Caki2 (cell line): ENCODE measurements around the gene MYO3A. TPM values are rescaled to one million over a fixed set of nuclear protein-coding genes. Genes with fewer than 3 reads are reported as not detected.

ENCODE experiments used
- DNase-seq: peaks from one replicate; pipeline ENCODE4 v3.0.0-alpha.2; 2015; ENCODE audit warnings: low read depth
- in situ Hi-C: cut with HindIII; loops from 2 replicates; pipeline ENCODE4 v1.10.0; 2016; ENCODE audit warnings: low sequenced_read_pairs, low pct_unique_long_range_greater_than_20kb, mixed read lengths
- total RNA-seq: library from RNA; depleted of rRNA; stranded (reverse); fragments of >200 nt; shearing (Covaris generic); gene quantifications from 2 replicates; pipeline ENCODE4 v1.2.3, GENCODE V29; 2014; ENCODE audit warnings: low replicate concordance

MYO3A gene
- total RNA-seq, 1 experiment from 2014 or later: 4.5 TPM

- in situ Hi-C loops: no loop called here
- no peak for DNase-seq
These were observed 260.2 kb downstream of the MYO3A start for GRCh38 chr10:26194275-26194674.

- no peak for DNase-seq
- in situ Hi-C loops: no loop called here
These were observed 263.2 kb downstream of the MYO3A start for GRCh38 chr10:26197248-26197647.

GRCh38 chr10:26198119-26198518, 264.1 kb downstream of the MYO3A start:
- DNase-seq: no peak
- in situ Hi-C loops: no loop called here

DNA sequence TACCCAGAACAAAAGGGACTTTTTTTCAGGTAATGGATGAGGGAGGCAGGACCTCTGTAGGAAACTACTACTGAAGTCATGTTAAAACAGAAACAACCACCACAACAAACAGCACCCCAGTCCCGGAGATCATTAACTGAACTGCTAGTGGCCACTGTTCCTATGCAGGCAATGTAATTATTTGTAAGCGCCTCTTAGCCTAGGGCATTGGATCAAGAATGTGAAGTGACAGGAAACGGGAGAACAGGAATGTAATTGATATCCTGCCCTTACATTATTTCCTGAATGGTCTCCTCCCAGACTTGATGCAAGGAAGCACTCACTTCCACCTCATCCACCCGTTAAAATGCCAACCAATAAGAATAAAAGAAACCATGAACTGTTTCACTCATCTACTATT, 265.8 kb downstream of the MYO3A start:
- in situ Hi-C loops: no loop called here
- no peak for DNase-seq

DNA sequence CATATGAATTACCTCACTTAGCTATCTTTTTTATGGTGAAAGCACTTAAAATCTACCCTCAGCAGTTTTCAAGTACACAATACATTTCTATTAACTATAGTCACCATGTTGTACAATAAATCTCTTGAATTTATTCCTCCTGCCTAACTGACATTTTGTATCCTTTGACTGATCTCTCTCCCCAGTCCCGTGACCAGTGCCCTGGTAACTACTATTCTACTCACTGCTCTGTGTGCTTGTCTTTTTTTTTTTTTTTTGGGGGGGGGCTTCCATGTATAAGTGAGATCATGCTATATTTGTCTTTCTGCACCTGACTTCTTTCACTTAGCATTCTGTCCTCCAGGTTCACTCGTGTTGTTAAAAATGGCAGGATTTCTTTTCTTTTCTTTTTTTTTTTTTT, 271.2 kb downstream of the MYO3A start:
- DNase-seq: no peak

GRCh38 chr10:26211781-26212444, 277.9 kb downstream of the MYO3A start:
- in situ Hi-C loops: no loop called here
- no peak for DNase-seq

More for the DNA sequence above, 271.2 kb downstream of the MYO3A start:
- in situ Hi-C loops: no loop called here

- in situ Hi-C loops: no loop called here
- DNase-seq: no peak
These were observed 278.5 kb downstream of the MYO3A start for GRCh38 chr10:26212511-26212910.

GRCh38 chr10:26213157-26213800, 279.2 kb downstream of the MYO3A start:
- DNase-seq: no peak
- in situ Hi-C loops: no loop called here

DNA sequence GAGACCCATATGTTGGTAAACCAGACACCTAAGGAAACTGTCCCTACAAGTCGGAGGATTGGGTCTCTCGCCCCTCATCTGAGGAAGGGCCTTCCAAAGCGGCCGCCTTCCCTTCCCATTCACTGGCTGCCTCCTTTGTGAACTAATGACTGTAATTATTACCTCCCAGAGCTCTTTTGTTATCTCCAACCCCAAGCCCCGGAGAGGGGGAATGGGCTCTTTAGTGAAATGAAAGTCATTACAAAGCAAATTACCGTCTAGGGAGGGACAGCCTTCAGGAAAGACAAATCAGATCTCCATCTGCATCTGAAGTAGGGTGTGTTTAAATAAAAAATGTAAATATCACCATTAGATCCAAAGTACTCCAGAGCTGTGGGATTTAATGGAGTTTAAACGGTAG, 280.0 kb downstream of the MYO3A start:
- in situ Hi-C loops: no loop called here
- no peak for DNase-seq

GRCh38 chr10:26214551-26215395, 280.7 kb downstream of the MYO3A start:
- no peak for DNase-seq
- in situ Hi-C loops: no loop called here

GRCh38 chr10:26215396-26215934, 281.4 kb downstream of the MYO3A start:
- DNase-seq: no peak
- in situ Hi-C loops: no loop called here

DNA sequence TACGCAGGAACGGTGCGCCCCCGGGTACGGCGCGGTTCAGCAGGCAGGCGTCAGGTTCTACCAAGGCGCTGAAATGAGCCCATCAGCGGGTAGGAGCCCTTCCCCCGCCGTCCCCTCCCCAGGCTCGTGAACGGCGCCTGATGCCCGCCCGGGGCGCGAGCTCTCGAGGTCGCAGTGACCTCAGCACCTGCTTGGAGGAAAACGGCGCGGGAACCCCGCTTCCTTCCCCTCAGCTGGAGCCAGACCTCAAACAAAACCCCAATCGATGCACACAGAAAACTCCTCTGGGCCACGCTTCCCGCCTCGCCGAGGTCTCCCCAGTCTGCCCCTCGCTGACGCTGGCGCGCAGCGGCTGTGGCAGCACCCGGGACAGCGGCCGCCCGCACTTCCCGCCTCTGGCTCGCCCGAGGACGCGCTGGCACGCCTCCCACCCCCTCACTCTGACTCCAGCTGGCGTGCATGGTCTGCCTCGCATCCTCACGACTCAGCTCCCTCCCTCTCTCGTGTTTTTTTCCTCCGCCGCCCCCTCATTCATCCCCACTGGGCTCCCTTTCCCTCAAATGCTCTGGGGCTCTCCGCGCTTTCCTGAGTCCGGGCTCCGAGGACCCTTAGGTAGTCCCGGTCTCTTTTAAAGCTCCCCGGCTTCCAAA, 282.0 kb downstream of the MYO3A start:
- in situ Hi-C loops: no loop called here
- DNase-seq: peak; percentile 22

GRCh38 chr10:26216585-26217395, 282.8 kb downstream of the MYO3A start, which contains the start of gene GAD2:
Gene GAD2 (plus strand): TSS chr10:26216774. CDS start chr10:26216810, 36 bp downstream.
- in situ Hi-C loops: no loop called here

DNA sequence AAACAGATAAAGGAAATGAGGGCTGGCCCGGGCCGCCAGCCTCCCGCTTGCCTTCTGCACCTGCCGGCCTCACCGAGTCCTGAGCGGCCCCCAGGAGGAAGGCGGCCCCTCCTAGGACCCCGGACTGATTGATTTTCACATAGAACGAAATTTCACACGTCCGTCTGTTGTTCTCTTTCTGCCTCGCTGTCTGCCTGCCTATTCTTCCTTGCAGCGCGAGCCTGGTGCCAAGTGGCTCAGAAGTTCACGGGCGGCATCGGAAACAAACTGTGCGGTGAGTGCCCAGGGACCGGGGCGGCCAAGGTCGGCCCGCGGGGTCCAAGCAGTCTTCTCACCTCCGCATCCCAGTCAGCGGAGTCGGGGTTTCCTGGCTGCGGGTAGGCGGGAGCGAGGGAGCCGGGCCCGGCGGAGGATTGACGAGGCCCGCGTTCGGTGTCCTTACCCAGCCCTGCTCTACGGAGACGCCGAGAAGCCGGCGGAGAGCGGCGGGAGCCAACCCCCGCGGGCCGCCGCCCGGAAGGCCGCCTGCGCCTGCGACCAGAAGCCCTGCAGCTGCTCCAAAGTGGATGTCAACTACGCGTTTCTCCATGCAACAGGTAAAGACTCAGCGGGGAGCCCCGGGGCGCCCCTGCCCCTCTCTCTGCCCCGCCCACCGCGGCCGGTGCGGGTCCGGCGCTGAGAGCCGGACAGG, 283.5 kb downstream of the MYO3A start:
- DNase-seq: no peak
- in situ Hi-C loops: no loop called here

More at GRCh38 chr10:26216585-26217395, 282.8 kb downstream of the MYO3A start, which contains the start of gene GAD2:
- DNase-seq: no peak

- DNase-seq: no peak
- in situ Hi-C loops: no loop called here
These were observed 285.6 kb downstream of the MYO3A start for GRCh38 chr10:26219676-26220075.

DNA sequence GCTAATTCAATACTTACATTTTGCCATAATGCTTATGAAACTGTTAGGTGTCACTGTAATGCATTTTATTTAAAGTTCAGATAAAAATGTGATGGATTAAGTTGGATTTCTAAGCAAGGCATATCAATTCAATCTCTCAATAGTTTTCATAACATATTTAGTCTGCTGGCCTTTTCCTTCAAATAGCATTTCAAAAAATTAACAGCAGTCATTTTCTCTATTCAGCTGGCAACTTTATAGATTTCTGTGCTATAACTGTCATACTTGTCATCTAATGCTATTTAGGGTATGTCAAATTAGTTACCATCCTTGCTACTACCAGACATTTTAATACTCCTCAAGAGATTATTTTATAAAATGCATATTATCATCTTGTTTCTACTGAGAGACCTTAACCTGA, 286.9 kb downstream of the MYO3A start:
- in situ Hi-C loops: no loop called here
- no peak for DNase-seq

DNA sequence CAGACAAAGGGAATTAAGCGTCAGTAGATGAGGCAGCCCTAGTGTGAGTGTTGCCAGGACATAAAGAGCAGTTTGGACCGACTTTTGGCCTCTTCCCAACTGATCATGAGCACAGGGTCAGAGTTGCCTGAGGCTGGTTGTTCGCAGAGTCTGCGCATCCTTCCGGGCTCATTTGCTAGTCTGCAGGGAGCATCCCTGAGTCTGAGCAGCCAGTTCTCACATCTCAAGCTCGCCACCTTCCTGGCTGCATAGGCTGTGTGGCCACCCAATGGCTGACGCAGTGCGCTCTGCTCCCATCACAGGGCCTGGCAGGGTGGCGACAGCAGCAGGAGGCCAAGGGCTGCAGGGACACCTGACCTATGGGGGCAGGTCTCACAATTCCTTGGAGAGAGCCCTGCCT, 287.5 kb downstream of the MYO3A start:
- no peak for DNase-seq
- in situ Hi-C loops: no loop called here
